GM21528 (cell line): Measurements from ENCODE around the gene ARID3B.
A peak's percentile ranks its signal among the peaks of the same experiment; 100 is the strongest.
"Not testable (repeated sequence)": the region's sequence is repeated elsewhere in the genome, so short reads cannot be mapped to it uniquely, and the experiment has no call there.

Experiments used
- ATAC-seq: cut with Tn5 transposase; IDR thresholded peaks from one replicate; pipeline ENCODE4 v1.9.1; 2021; ENCODE audit warnings: mild to moderate bottlenecking, moderate library complexity; ENCODE audit not compliant: unreplicated experiment, low FRiP score

The ARID3B gene

GRCh38 chr15:74540761-74541493 is at the start of gene ARID3B:
ARID3B (plus strand) TSS chr15:74541220; CDS start chr15:74543937, 2,717 bp downstream.
- ATAC-seq, result peak; percentile 75

GRCh38 chr15:74496648-74497047 is 44.4 kb upstream of the ARID3B start:
- ATAC-seq, result no peak

GRCh38 chr15:74497584-74497983 is 43.4 kb upstream of the ARID3B start:
- no peak for ATAC-seq

GRCh38 chr15:74499366-74499765 is 41.7 kb upstream of the ARID3B start:
- no peak for ATAC-seq

- no peak for ATAC-seq
Observed at GRCh38 chr15:74500401-74500800, 40.6 kb upstream of the ARID3B start.

- ATAC-seq, result no peak
Observed at GRCh38 chr15:74502301-74502700, 38.7 kb upstream of the ARID3B start.

- ATAC-seq, result no peak
Observed at GRCh38 chr15:74504418-74504817, 36.6 kb upstream of the ARID3B start.

GRCh38 chr15:74504836-74505235 is 36.2 kb upstream of the ARID3B start:
- ATAC-seq, result no peak

- ATAC-seq, result no peak
Observed at GRCh38 chr15:74505837-74506514, 35.0 kb upstream of the ARID3B start.

GRCh38 chr15:74506515-74506840 is 34.5 kb upstream of the ARID3B start:
- no peak for ATAC-seq

- no peak for ATAC-seq
Observed at GRCh38 chr15:74511583-74511982, 29.4 kb upstream of the ARID3B start.

- not testable (repeated sequence) for ATAC-seq
Observed at GRCh38 chr15:74514059-74514458, 27.0 kb upstream of the ARID3B start.

- no peak for ATAC-seq
Observed at GRCh38 chr15:74517096-74517495, 23.9 kb upstream of the ARID3B start.

- no peak for ATAC-seq
Observed at GRCh38 chr15:74519311-74519710, 21.7 kb upstream of the ARID3B start.

- no peak for ATAC-seq
Observed at GRCh38 chr15:74520407-74520806, 20.6 kb upstream of the ARID3B start.

GRCh38 chr15:74523982-74524381 is 17.0 kb upstream of the ARID3B start:
- ATAC-seq, result no peak

GRCh38 chr15:74525309-74525708 is 15.7 kb upstream of the ARID3B start:
- no peak for ATAC-seq

- ATAC-seq, result no peak
Observed at GRCh38 chr15:74525945-74526344, 15.1 kb upstream of the ARID3B start.

- ATAC-seq, result no peak
Observed at GRCh38 chr15:74528876-74529275, 12.1 kb upstream of the ARID3B start.

GRCh38 chr15:74529921-74530320 is 11.1 kb upstream of the ARID3B start:
- ATAC-seq, result no peak

GRCh38 chr15:74530771-74531143 is 10.3 kb upstream of the ARID3B start:
- ATAC-seq, result no peak

GRCh38 chr15:74531144-74531811 is 9.7 kb upstream of the ARID3B start:
- no peak for ATAC-seq
